H9 (cell line): ENCODE data around the gene C12orf75. TPM values are rescaled to one million over a fixed set of nuclear protein-coding genes. Genes with fewer than 3 reads are reported as not detected.

Experiments used
- DNase-seq: peaks from one replicate; pipeline ENCODE4 v3.0.0-alpha.2; 2017
- H2AFZ ChIP-seq: one replicate; pipeline ENCODE4 v1.6.1; 2013; ENCODE audit warnings: mild to moderate bottlenecking, low read length, control low read depth, moderate library complexity
- H2AK5ac ChIP-seq: 2 replicates; pipeline ENCODE4 v1.6.1; 2013; ENCODE audit warnings: low read length, control low read depth, mixed read lengths; ENCODE audit not compliant: insufficient read length
- H2BK120ac ChIP-seq: one replicate; pipeline ENCODE4 v1.6.1; 2013; ENCODE audit warnings: low read depth, mild to moderate bottlenecking, low read length, control low read depth, inconsistent platforms; ENCODE audit not compliant: poor library complexity, severe bottlenecking
- H2BK12ac ChIP-seq: 2 replicates; pipeline ENCODE4 v1.6.1; 2013; ENCODE audit warnings: low read length, control low read depth, mixed read lengths, low read depth; ENCODE audit not compliant: insufficient read length
- H2BK15ac ChIP-seq: 2 replicates; pipeline ENCODE4 v1.6.1; 2013; ENCODE audit warnings: low read depth, low read length, control low read depth
- H2BK20ac ChIP-seq: one replicate; pipeline ENCODE4 v1.6.1; 2013; ENCODE audit warnings: low read depth, mild to moderate bottlenecking, low read length, control low read depth, inconsistent platforms; ENCODE audit not compliant: poor library complexity, severe bottlenecking
- H2BK5ac ChIP-seq: 2 replicates; pipeline ENCODE4 v1.6.1; 2013; ENCODE audit warnings: low read length, control low read depth, mixed read lengths; ENCODE audit not compliant: insufficient read length
- H3K14ac ChIP-seq: 2 replicates; pipeline ENCODE4 v1.6.1; 2013; ENCODE audit warnings: low read length, control low read depth; ENCODE audit not compliant: insufficient read depth
- H3K18ac ChIP-seq: 2 replicates; pipeline ENCODE4 v1.6.1; 2013; ENCODE audit warnings: low read depth, mild to moderate bottlenecking, mixed read lengths, low read length, control low read depth; ENCODE audit not compliant: insufficient read length
- H3K23ac ChIP-seq: 2 replicates; pipeline ENCODE4 v1.6.1; 2013; ENCODE audit warnings: low read length, control low read depth, mixed read lengths, low read depth; ENCODE audit not compliant: insufficient read length
- H3K23me2 ChIP-seq: 2 replicates; pipeline ENCODE4 v1.6.1; 2013; ENCODE audit warnings: low read depth, mild to moderate bottlenecking, mixed read lengths, low read length, control low read depth; ENCODE audit not compliant: insufficient read length, poor library complexity, severe bottlenecking
- H3K27ac ChIP-seq: 2 replicates; pipeline ENCODE4 v1.5.1; 2013; ENCODE audit warnings: low read length, control low read depth, mixed read lengths, low read depth; ENCODE audit not compliant: insufficient read length
- H3K27me3 ChIP-seq: 2 replicates; pipeline ENCODE4 v1.6.1; 2013; ENCODE audit warnings: low read length, control low read depth, inconsistent platforms; ENCODE audit not compliant: insufficient read depth
- H3K4ac ChIP-seq: 2 replicates; pipeline ENCODE4 v1.6.1; 2013; ENCODE audit warnings: low read depth, mild to moderate bottlenecking, control low read depth, inconsistent platforms, low read length, moderate library complexity
- H3K4me1 ChIP-seq: 2 replicates; pipeline ENCODE4 v1.6.1; 2013; ENCODE audit warnings: low read length, control low read depth, inconsistent platforms; ENCODE audit not compliant: insufficient read depth
- H3K4me2 ChIP-seq: 2 replicates; pipeline ENCODE4 v1.6.1; 2013; ENCODE audit warnings: low read length, control low read depth, mixed read lengths; ENCODE audit not compliant: insufficient read length, insufficient read depth
- H3K56ac ChIP-seq: 2 replicates; pipeline ENCODE4 v1.6.1; 2013; ENCODE audit warnings: low read depth, mild to moderate bottlenecking, mixed read lengths, low read length, control low read depth; ENCODE audit not compliant: insufficient read length
- H3K79me1 ChIP-seq: 2 replicates; pipeline ENCODE4 v1.6.1; 2013; ENCODE audit warnings: low read depth, mild to moderate bottlenecking, moderate library complexity, low read length, control low read depth, inconsistent platforms; ENCODE audit not compliant: insufficient read depth, poor library complexity, severe bottlenecking
- H3K79me2 ChIP-seq: 2 replicates; pipeline ENCODE4 v1.6.1; 2013; ENCODE audit warnings: low read length, control low read depth, inconsistent platforms; ENCODE audit not compliant: insufficient read depth
- H3K9ac ChIP-seq: 2 replicates; pipeline ENCODE4 v1.6.1; 2013; ENCODE audit warnings: low read length, control low read depth, mixed read lengths; ENCODE audit not compliant: insufficient read length; ENCODE audit errors: extremely low read depth
- H3K9me3 ChIP-seq: one replicate; pipeline ENCODE4 v1.6.1; 2013; ENCODE audit warnings: low read depth, low read length, inconsistent platforms; ENCODE audit not compliant: control insufficient read depth
- H3T11ph ChIP-seq: one replicate; pipeline ENCODE4 v1.6.1; 2013; ENCODE audit warnings: mild to moderate bottlenecking, low read length, control low read depth, inconsistent platforms
- H4K20me1 ChIP-seq: one replicate; pipeline ENCODE4 v1.6.1; 2013; ENCODE audit not compliant: control insufficient read depth, insufficient read length, insufficient read depth
- H4K5ac ChIP-seq: 2 replicates; pipeline ENCODE4 v1.6.1; 2013; ENCODE audit warnings: low read depth, mild to moderate bottlenecking, mixed read lengths, low read length, control low read depth; ENCODE audit not compliant: insufficient read length
- H4K8ac ChIP-seq: replicated peaks from 2 replicates; pipeline ENCODE4 v1.6.1; 2013; ENCODE audit warnings: low read length, control low read depth, mixed read lengths, low read depth; ENCODE audit not compliant: insufficient read length
- H4K91ac ChIP-seq: 2 replicates; pipeline ENCODE4 v1.6.1; 2013; ENCODE audit warnings: low read depth, mild to moderate bottlenecking, moderate library complexity, mixed read lengths, low read length, control low read depth; ENCODE audit not compliant: insufficient read length
- H3K27ac Mint-ChIP-seq, 3 experiments: 2 replicates in 2 of 3; 3 replicates in 1 of 3; pipeline ENCODE4 v1.8.0; 2020 to 2021; ENCODE audit warnings: mixed read lengths in 3 of 3, mild to moderate bottlenecking in 1 of 3, moderate library complexity in 1 of 3
- H3K27me3 Mint-ChIP-seq: 2 replicates; pipeline ENCODE4 v1.8.0; 2021; ENCODE audit warnings: low read depth, mild to moderate bottlenecking, moderate library complexity, mixed read lengths
- H3K36me3 Mint-ChIP-seq, 3 experiments: 2 replicates in 2 of 3; 3 replicates in 1 of 3; pipeline ENCODE4 v1.8.0; 2020 to 2021; ENCODE audit warnings: low read depth in 3 of 3, mixed read lengths in 3 of 3; ENCODE audit not compliant: insufficient read depth in 1 of 3
- H3K4me1 Mint-ChIP-seq, 2 experiments: 2 replicates each; pipeline ENCODE4 v1.8.0; 2020; ENCODE audit warnings: mixed read lengths in 2 of 2
- H3K4me3 Mint-ChIP-seq, 2 experiments: 2 replicates in 1 of 2; 3 replicates in 1 of 2; pipeline ENCODE4 v1.8.0; 2020 to 2021; ENCODE audit warnings: mild to moderate bottlenecking in 2 of 2, mixed read lengths in 2 of 2, moderate library complexity in 1 of 2
- H3K9me3 Mint-ChIP-seq, 2 experiments: 2 replicates in 1 of 2; 3 replicates in 1 of 2; pipeline ENCODE4 v1.8.0; 2020; ENCODE audit warnings: mild to moderate bottlenecking in 2 of 2, mixed read lengths in 2 of 2, moderate library complexity in 1 of 2
- WGBS: extraction: QIAGEN DNeasy Blood & Tissue Kit; methylation state at CpG from one replicate; pipeline ENCODE4 v1.1.7; 2013; ENCODE audit warnings: missing lambda C conversion rate, low lambda C conversion rate, mixed read lengths; ENCODE audit not compliant: insufficient read length; ENCODE audit errors: extremely low coverage; 5-methylcytosine and 5-hydroxymethylcytosine counted together
- total RNA-seq: library from RNA; stranded (reverse); gene quantifications from 2 replicates; pipeline ENCODE4 v1.2.1, GENCODE V29; 2021
- TF ChIP-seq, protein P1 (sequence below): fragments of 200-600 bp; sonication (generic); conservative IDR thresholded peaks from 3 replicates; pipeline ENCODE4 v1.8.0; 2021; ENCODE audit warnings: antibody characterized with exemption, mild to moderate bottlenecking

The C12orf75 gene
- total RNA-seq, 1 experiment from 2014 or later = 37.9 TPM

DNA sequence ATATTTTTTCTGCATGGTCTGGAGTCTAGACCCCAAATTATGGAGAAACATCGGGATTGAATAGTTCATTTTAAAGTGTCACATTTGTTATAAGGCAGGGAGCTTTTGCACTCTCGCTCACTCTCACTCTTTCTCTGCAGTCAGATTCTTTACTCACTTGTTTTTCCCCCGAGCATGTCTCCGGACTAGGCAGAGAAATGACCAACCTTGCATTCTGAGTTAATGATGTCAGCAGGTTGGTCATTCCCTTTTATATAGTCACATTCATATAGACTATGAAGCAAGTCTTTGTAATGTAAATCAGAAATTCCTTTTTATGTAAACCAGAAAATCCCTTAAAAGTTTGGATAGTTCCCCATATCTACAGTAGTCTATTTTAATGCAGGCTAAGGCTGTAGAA, 4.1 kb downstream of the C12orf75 start:
- Mint-ChIP-seq H3K4me1 (peaks cover 34 to 49% of the 10 kb centered on the region in 2 experiments), H3K9me3 (no peaks in the 10 kb centered on the region), H3K36me3 (peaks cover 4 to 5% (median 5%) of the 10 kb centered on the region in 3 experiments; a peak in 4 of 7 replicates), H3K4me3 (no peak overlapping the region), H3K27ac (no peak overlapping the region), H3K27me3 (peaks cover 33% of the 10 kb centered on the region)
- no CpG with 5 or more reads among the region's 4 CpGs for WGBS
- no peak overlapping the region for H3K4me2 ChIP-seq
- H2BK12ac ChIP-seq = no peak overlapping the region
- H2AFZ ChIP-seq = no peak overlapping the region
- H3K79me2 ChIP-seq = no peaks in the 10 kb centered on the region
- no peak overlapping the region for H3K9ac ChIP-seq
- H4K5ac ChIP-seq = no peak overlapping the region
- no peak overlapping the region for H3K27ac ChIP-seq
- H3K23ac ChIP-seq = no peak overlapping the region
- no peaks in the 10 kb centered on the region for H4K20me1 ChIP-seq
- H3K14ac ChIP-seq = no peak overlapping the region
- H3K27me3 ChIP-seq = no peaks in the 10 kb centered on the region; the same call in 1 of the 2 replicates
- H3K56ac ChIP-seq = no peak overlapping the region
- H2BK20ac ChIP-seq = no peak overlapping the region
- H2BK120ac ChIP-seq = no peak overlapping the region
- H3K4ac ChIP-seq = no peak overlapping the region
- no peak for DNase-seq
- H4K8ac ChIP-seq = no peak overlapping the region
- no peak overlapping the region for H4K91ac ChIP-seq
- TF ChIP-seq, protein P1, sequence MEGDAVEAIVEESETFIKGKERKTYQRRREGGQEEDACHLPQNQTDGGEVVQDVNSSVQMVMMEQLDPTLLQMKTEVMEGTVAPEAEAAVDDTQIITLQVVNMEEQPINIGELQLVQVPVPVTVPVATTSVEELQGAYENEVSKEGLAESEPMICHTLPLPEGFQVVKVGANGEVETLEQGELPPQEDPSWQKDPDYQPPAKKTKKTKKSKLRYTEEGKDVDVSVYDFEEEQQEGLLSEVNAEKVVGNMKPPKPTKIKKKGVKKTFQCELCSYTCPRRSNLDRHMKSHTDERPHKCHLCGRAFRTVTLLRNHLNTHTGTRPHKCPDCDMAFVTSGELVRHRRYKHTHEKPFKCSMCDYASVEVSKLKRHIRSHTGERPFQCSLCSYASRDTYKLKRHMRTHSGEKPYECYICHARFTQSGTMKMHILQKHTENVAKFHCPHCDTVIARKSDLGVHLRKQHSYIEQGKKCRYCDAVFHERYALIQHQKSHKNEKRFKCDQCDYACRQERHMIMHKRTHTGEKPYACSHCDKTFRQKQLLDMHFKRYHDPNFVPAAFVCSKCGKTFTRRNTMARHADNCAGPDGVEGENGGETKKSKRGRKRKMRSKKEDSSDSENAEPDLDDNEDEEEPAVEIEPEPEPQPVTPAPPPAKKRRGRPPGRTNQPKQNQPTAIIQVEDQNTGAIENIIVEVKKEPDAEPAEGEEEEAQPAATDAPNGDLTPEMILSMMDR = no peak
- no peak overlapping the region for H3K18ac ChIP-seq
- peaks cover 6% of the 10 kb centered on the region for H3K79me1 ChIP-seq
- H3K4me1 ChIP-seq = peaks cover 4% of the 10 kb centered on the region; the same call in 1 of the 2 replicates
- no peak overlapping the region for H2BK5ac ChIP-seq
- peaks cover 8% of the 10 kb centered on the region for H3K23me2 ChIP-seq
- no peak overlapping the region for H3T11ph ChIP-seq
- H2AK5ac ChIP-seq = no peak overlapping the region
- H2BK15ac ChIP-seq = no peak overlapping the region
- H3K9me3 ChIP-seq = no peaks in the 10 kb centered on the region
